ENCODE measurements around the gene C1QTNF1.

- no peak for TF ChIP-seq EP300 (IDR thresholded peaks at IDR 0.05; ENCODE audit: borderline replicate concordance in 1 of 2, low read depth in 1 of 2, low read length in 1 of 2)
- no peak for TF ChIP-seq MXI1 (IDR thresholded peaks at IDR 0.05; ENCODE audit: low read depth, low read length)
- TF ChIP-seq YY1 (IDR thresholded peaks at IDR 0.05; ENCODE audit: low read depth), result no peak
These were observed 23.4 kb downstream of the C1QTNF1 start for GRCh38 chr17:79047291-79047920.

Data from SK-N-SH (cell line).